Sigmoid colon (tissue), 7 donors: ENCODE data around the gene KCNMB2. TPM values are rescaled to one million over a fixed set of nuclear protein-coding genes. Genes with fewer than 3 reads are reported as not detected.

ENCODE experiments used
- DNase-seq: peaks from one replicate; pipeline ENCODE4 v3.0.0-alpha.2; 2019
- H3K27ac ChIP-seq, 4 donors: fragments of 200-600 bp; sonication (generic); one replicate each; pipeline ENCODE4 v1.5.1; 2016 to 2019; ENCODE audit warnings: mild to moderate bottlenecking in 1 of 4
- H3K27me3 ChIP-seq, 3 donors: fragments of 200-600 bp; sonication (generic); one replicate each; pipeline ENCODE4 v1.5.1; 2019; ENCODE audit warnings: mild to moderate bottlenecking in 1 of 3
- H3K36me3 ChIP-seq, 4 donors: fragments of 200-600 bp; sonication (generic); one replicate each; pipeline ENCODE4 v1.5.1; 2016 to 2019
- H3K4me1 ChIP-seq, 4 donors: fragments of 200-600 bp; sonication (generic); one replicate each; pipeline ENCODE4 v1.5.1; 2017 to 2019
- H3K4me3 ChIP-seq, 4 donors: fragments of 200-600 bp; sonication (generic); one replicate each; pipeline ENCODE4 v1.5.1; 2017 to 2019; ENCODE audit warnings: mild to moderate bottlenecking in 2 of 4, moderate library complexity in 1 of 4
- H3K9me3 ChIP-seq, 4 donors: fragments of 200-600 bp in 3 of 4; sonication (generic) in 3 of 4; one replicate each; pipeline versions ENCODE4 v1.5.1 to v1.6.1; 2013 to 2019
- EP300 ChIP-seq, 4 donors: sonication (generic); formaldehyde crosslinking; IDR thresholded peaks; one replicate each; pipeline ENCODE4 v1.6.1; 2017; ENCODE audit warnings: antibody characterized with exemption in 4 of 4
- POLR2A ChIP-seq, 2 donors: fragments of 450-650 bp; IDR thresholded peaks; one replicate each; pipeline ENCODE4 v1.6.1; 2016; ENCODE audit warnings: antibody characterized with exemption in 2 of 2, mild to moderate bottlenecking in 2 of 2, moderate library complexity in 2 of 2
- POLR2AphosphoS5 ChIP-seq, 4 donors: sonication (generic); formaldehyde crosslinking; IDR thresholded peaks; one replicate each; pipeline ENCODE4 v1.6.1; 2017; ENCODE audit warnings: antibody characterized with exemption in 4 of 4
- WGBS, 2 donors: extraction: QIAGEN DNeasy Blood & Tissue Kit; methylation state at CpG; one replicate each; pipeline ENCODE4 v1.1.7; 2013; 5-methylcytosine and 5-hydroxymethylcytosine counted together
- intact Hi-C: fragments of 100-400 bp; cut with DNase I; formaldehyde crosslinking; loops from one replicate; pipeline ENCODE4 v1.15.1; 2023
- polyA plus RNA-seq, 3 donors: library from polyadenylated mRNA; stranded (reverse); fragments of 200-250 nt; gene quantifications; one replicate each; pipeline ENCODE4 v1.2.3, GENCODE V29; 2013
- total RNA-seq, 4 donors: library from RNA; depleted of rRNA; stranded (reverse); fragments of >200 nt; gene quantifications; one replicate each; pipeline ENCODE4 v1.1.0, GENCODE V29; 2016
- TF ChIP-seq, protein P1 (sequence below), 4 experiments: fragments of 450-650 bp in 3 of 4; fragments of 200-600 bp in 1 of 4; IDR thresholded peaks; one replicate each; pipeline ENCODE4 v1.5.1; 2016 to 2019; ENCODE audit warnings: antibody characterized with exemption in 4 of 4, mild to moderate bottlenecking in 3 of 4, moderate library complexity in 2 of 4
- donor health status: healthy with polysubstance abuse.
- donor health status: Bipolar disorder and iron deficiency.
- donor health status: healthy.

The KCNMB2 gene
- total and polyA plus RNA-seq, 7 donors, result 0.22 to 3.2 (median 1.5) TPM; not detected in 1

DNA sequence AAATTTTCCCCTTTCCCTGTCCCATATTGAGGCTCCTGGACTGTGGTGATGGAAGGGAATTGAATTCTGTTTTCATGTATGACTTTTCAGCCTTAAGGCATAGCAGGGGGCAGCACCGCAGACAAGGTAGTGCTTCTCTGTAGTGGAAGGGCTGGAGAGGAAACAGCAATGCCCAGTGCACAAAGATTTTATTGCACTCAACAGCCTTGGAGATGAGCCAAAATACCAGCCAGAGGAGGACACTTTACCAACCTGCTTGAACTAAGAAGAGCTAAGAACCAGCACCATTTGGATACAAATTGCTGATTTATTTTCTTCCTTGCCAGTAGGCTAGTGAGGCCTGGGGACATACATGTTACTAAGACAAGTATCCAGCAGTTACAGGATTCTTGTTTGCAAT lies 98.7 kb downstream of the KCNMB2 start:
- TF ChIP-seq POLR2A (IDR thresholded peaks at IDR 0.05) (no peak), POLR2AphosphoS5 (IDR thresholded peaks at IDR 0.05) (no peak), EP300 (IDR thresholded peaks at IDR 0.05) (no peak)
- TF ChIP-seq, protein P1, sequence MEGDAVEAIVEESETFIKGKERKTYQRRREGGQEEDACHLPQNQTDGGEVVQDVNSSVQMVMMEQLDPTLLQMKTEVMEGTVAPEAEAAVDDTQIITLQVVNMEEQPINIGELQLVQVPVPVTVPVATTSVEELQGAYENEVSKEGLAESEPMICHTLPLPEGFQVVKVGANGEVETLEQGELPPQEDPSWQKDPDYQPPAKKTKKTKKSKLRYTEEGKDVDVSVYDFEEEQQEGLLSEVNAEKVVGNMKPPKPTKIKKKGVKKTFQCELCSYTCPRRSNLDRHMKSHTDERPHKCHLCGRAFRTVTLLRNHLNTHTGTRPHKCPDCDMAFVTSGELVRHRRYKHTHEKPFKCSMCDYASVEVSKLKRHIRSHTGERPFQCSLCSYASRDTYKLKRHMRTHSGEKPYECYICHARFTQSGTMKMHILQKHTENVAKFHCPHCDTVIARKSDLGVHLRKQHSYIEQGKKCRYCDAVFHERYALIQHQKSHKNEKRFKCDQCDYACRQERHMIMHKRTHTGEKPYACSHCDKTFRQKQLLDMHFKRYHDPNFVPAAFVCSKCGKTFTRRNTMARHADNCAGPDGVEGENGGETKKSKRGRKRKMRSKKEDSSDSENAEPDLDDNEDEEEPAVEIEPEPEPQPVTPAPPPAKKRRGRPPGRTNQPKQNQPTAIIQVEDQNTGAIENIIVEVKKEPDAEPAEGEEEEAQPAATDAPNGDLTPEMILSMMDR (IDR thresholded peaks at IDR 0.05), result no peak
- no peak overlapping the region for H3K27ac ChIP-seq
- no peak overlapping the region for H3K4me3 ChIP-seq
- intact Hi-C loops, result no loop called here
- H3K9me3 ChIP-seq, result no peaks in the 10 kb centered on the region
- 34 to 87% methylated on average over 1 of the region's 1 CpG for WGBS, 2 donors
- no peaks in the 10 kb centered on the region for H3K36me3 ChIP-seq
- DNase-seq, result no peak
- H3K4me1 ChIP-seq, result no peaks in the 10 kb centered on the region
- H3K27me3 ChIP-seq, result no peaks in the 10 kb centered on the region

DNA sequence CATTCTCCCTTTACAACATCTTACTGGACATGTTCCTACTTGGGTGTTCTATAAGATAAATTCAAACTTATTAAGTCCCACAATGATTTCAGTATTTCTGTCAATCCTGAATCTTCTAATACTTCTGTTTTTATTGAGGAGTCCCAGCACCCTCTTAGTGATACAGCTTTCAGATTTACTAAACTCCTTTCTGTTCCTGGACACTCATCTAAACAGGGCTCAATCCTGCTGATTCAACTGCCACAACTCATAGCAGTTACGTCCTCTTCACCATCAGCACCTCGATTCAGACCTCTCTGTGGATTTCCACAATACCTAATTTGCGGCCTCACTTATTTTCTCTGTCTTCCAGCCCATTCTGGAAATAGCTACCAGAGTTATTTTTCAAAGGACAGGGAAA lies 101.6 kb downstream of the KCNMB2 start:
- H3K27me3 ChIP-seq, result no peaks in the 10 kb centered on the region
- no peak overlapping the region for H3K4me3 ChIP-seq
- no peaks in the 10 kb centered on the region for H3K9me3 ChIP-seq
- intact Hi-C loops, result no loop called here
- no peak for DNase-seq
- H3K27ac ChIP-seq, result no peak overlapping the region
- H3K36me3 ChIP-seq, result no peaks in the 10 kb centered on the region
- H3K4me1 ChIP-seq, result no peaks in the 10 kb centered on the region
- TF ChIP-seq, protein P1 (IDR thresholded peaks at IDR 0.05), result no peak
- TF ChIP-seq POLR2A (IDR thresholded peaks at IDR 0.05) (no peak), EP300 (IDR thresholded peaks at IDR 0.05) (no peak), POLR2AphosphoS5 (IDR thresholded peaks at IDR 0.05) (no peak)
- 85 to 89% methylated on average over 3 of the region's 3 CpGs for WGBS, 2 donors

DNA sequence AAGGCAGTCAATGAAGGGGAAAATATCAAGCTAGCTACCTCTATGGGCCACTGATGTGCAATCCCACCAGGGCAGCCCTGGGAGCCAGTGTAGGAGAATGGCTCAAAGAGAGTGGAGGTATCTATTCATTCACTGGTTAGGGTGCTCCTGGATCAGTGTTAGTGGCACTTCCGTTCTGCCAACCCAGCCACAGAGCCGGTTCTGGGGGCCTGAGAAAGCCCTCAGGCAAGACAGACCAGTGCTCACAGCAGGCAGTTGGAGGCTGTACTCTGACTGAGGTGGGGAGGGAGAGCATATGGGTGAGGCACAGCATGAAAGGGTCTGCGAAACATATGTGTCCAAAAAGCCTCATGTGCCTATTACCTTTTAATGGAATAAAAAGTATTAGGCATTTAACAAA lies 109.3 kb downstream of the KCNMB2 start:
- DNase-seq, result no peak
- H3K4me1 ChIP-seq, result no peaks in the 10 kb centered on the region
- WGBS, 2 donors, result 86 to 87% methylated on average over 3 of the region's 3 CpGs
- no peak overlapping the region for H3K4me3 ChIP-seq
- no peaks in the 10 kb centered on the region for H3K27me3 ChIP-seq
- intact Hi-C loops, result no loop called here
- no peaks in the 10 kb centered on the region for H3K9me3 ChIP-seq
- H3K36me3 ChIP-seq, result no peaks in the 10 kb centered on the region
- H3K27ac ChIP-seq, result no peak overlapping the region
- TF ChIP-seq, protein P1 (IDR thresholded peaks at IDR 0.05), result no peak

- Histone ChIP-seq H3K9me3 (peaks cover 0 to 3% (median 0%) of the 10 kb centered on the region in 4 donors), H3K4me3 (no peak overlapping the region), H3K27me3 (no peaks in the 10 kb centered on the region), H3K27ac (no peak overlapping the region), H3K36me3 (no peaks in the 10 kb centered on the region), H3K4me1 (no peaks in the 10 kb centered on the region)
- no peak for DNase-seq
- intact Hi-C loops, result no loop called here
- 63 to 67% methylated on average over 4 of the region's 4 CpGs for WGBS, 2 donors
- TF ChIP-seq POLR2AphosphoS5 (IDR thresholded peaks at IDR 0.05) (no peak), EP300 (IDR thresholded peaks at IDR 0.05) (no peak)
Observed at GRCh38 chr3:178646186-178646862, 110.1 kb downstream of the KCNMB2 start.

- Histone ChIP-seq H3K36me3 (no peaks in the 10 kb centered on the region), H3K27ac (no peak overlapping the region), H3K4me1 (no peaks in the 10 kb centered on the region), H3K9me3 (peaks cover 0 to 8% (median 0%) of the 10 kb centered on the region in 4 donors), H3K27me3 (no peaks in the 10 kb centered on the region), H3K4me3 (no peak overlapping the region)
- no peak for DNase-seq
- TF ChIP-seq, protein P1 (IDR thresholded peaks at IDR 0.05), result no peak
- TF ChIP-seq POLR2AphosphoS5 (IDR thresholded peaks at IDR 0.05) (no peak), EP300 (IDR thresholded peaks at IDR 0.05) (no peak)
- WGBS, 2 donors, result 82 to 88% methylated on average over 4 of the region's 4 CpGs
- intact Hi-C loops, result no loop called here
Observed at GRCh38 chr3:178655488-178655887, 119.3 kb downstream of the KCNMB2 start.
